Suppressor macrophage treated with lipopolysaccharide for 1 hour (primary cell): Measurements from ENCODE around the gene SLC27A2.
A peak's percentile ranks its signal among the peaks of the same experiment; 100 is the strongest.
"Not testable (repeated sequence)": the region's sequence is repeated elsewhere in the genome, so short reads cannot be mapped to it uniquely, and the experiment has no call there.

Experiments used
- DNase-seq, 3 donors: peaks; one replicate each; pipeline ENCODE4 v3.0.0-alpha.2; 2020 to 2022

The SLC27A2 gene

GRCh38 chr15:50181969-50182218 lies at the start of gene SLC27A2:
Gene SLC27A2 (plus strand): TSS chr15:50182196. CDS start chr15:50182428, 232 bp downstream.
- peak in 1 of 3 donors; percentile 72 for DNase-seq

GRCh38 chr15:50132251-50132984 lies 49.6 kb upstream of the SLC27A2 start:
- DNase-seq = not testable (repeated sequence)

- peak; percentile 75 to 83 (median 77) for DNase-seq
These were observed 47.4 kb upstream of the SLC27A2 start for GRCh38 chr15:50134524-50135024.

DNA sequence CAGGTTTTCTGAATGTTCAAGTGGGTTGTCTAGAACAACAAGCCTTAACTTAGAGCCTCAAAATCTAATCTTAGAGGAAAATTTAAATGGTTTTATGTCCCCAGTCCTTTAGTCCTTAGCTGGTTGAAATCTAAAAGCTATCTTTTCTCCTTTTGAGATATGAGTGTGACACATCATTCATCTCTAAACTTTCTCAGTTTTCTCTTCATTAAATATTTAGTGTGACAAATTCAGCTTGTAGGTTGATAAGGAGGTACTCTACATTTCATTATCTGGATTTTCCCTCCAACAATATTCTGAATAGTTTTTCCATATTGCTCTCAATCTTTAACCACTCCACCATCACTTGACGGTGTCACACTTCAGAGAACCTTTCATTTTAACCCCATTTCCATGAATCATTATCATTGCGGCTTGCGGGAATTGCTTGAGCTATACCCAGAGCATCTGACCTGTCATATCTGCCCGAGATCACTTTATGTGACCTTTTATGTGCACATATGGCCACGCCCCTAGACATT lies 46.9 kb upstream of the SLC27A2 start:
- peak in 2 of 3 donors; percentile 27 to 47 for DNase-seq

- peak in 2 of 3 donors; percentile 17 to 51 for DNase-seq
These were observed 44.6 kb upstream of the SLC27A2 start for GRCh38 chr15:50137330-50137761.

- no peak for DNase-seq
These were observed 44.1 kb upstream of the SLC27A2 start for GRCh38 chr15:50137893-50138292.

DNA sequence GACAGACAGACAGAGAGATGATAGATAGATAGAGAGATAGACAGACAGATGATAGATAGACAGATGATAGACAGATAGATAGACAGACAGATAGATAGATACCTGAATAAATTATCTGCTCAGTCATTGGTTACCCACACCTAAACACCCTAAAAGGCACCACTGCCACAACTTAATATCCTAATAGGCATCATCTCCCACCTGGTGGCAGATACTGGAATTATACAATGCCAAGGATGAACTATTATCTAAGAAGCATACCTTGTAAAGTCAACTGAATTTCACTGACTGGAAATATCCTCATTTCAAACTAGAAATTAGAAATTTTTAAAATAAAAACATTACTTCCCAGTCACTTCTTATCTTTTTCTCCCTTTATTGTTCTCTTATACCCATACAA lies 43.6 kb upstream of the SLC27A2 start:
- peak; percentile 20 to 40 (median 32) for DNase-seq

DNA sequence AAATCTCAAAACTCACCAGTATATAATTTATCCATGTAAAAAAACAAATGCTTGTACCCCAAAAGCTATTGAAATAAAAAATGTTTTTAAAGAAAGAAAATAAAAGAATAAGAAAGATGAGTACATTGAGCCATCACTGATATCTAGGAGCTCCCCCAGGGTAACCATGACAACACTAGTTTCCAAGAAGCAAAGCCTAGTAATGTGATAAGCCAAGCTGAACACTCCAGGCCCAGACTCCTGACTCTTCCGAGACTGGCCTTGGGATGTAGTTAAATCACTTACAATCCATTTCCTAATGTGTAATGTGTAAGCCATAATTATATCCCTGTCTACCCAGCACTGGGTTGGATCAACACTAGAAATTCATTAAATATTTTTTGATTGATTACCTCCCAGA lies 41.9 kb upstream of the SLC27A2 start:
- no peak for DNase-seq

DNA sequence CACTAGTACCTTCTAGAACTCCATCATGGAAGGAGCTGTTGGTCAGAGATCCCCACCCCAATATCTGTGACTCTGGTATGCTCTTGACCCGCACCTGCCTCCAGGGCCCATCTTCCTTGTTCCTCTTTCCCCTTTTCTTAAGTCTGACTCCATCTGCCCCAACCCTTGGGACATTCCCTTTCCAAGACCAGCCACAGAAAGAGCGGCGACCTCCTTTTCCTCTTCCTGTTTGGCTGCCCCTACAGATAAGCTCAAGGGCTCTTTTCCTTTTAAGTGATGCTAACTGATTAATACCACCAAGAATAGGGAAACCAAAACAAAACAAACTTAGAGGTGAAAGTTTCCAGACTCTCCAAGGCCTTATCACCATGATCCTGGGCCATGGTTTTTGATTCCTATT lies 41.0 kb upstream of the SLC27A2 start:
- DNase-seq = no peak

DNA sequence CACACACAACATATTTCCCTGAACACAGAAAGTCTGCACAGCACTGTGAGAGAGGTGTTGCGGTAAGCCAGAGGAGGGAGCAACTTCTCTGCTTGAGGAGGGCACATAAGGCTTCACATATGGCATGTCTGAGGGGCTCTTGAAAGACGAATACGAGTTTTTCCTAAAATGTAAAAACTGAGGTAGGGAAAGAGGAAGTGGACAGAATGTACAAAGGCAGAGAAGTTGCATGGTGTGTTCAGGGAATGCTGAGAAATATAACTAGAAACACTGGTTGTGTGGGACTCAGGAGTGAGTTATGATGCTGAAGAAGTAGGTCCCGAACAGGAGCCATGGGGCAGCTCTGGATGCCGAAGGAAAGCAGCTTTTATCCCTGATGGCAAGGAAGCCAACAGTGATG lies 40.1 kb upstream of the SLC27A2 start:
- DNase-seq = no peak

GRCh38 chr15:50143255-50143860 lies 38.6 kb upstream of the SLC27A2 start:
- no peak for DNase-seq

DNA sequence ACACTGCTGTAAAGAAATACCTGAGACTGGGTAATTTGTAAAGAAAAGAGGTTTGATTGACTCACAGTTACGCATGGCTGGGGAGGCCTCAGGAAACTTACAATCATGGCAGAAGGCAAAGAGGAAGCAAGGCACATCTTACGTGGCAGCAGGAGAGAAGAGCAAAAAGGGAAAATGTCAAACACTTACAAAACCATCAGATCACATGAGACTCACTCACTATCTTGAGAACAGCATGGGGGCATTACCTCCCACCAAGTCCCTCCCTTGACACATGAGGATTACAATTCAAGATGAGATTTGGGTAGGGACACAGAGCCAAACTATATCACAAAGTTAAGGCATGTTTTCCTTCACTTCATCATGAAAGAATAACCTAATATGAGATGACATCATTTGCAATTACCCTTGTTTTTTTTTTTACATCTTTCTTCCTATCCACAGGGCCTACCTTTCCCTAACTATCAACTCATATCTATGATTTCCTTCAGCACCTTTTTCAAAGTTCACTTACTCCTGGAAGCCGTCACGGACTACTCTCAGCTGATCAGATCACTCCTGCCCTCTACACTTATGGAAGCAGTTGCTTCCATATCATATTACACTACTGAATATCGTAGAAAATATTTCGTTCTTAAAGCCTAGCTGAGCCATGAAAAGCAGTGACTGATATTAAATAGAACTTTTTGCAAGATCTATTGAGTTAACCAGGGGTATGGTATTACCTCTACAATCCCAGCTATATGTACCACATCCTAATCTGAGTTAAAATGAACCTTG lies 37.5 kb upstream of the SLC27A2 start:
- peak; percentile 36 to 59 (median 55) for DNase-seq

DNA sequence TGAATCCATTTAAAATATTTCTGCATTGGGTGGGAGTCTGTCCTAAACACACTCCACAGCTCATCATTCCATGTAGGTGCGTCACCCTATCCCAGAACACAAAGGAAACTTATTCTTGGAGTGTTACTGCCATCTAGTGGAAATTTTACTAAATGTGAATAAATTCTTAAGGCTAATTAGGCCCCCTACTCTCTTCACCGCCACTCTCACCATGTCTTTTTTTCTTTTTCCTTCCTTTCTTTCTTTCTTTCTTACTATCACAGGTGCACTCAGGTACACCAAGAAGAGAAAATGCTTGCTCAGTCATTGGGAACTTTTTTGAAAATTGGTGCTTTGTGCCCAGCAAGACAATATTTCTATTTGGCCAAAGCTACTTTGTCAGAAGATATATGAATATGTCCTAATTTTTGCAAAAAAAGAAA lies 36.5 kb upstream of the SLC27A2 start:
- peak; percentile 54 to 89 (median 87) for DNase-seq

GRCh38 chr15:50146632-50147031 lies 35.4 kb upstream of the SLC27A2 start:
- DNase-seq = peak; percentile 50 to 61 (median 56)

DNA sequence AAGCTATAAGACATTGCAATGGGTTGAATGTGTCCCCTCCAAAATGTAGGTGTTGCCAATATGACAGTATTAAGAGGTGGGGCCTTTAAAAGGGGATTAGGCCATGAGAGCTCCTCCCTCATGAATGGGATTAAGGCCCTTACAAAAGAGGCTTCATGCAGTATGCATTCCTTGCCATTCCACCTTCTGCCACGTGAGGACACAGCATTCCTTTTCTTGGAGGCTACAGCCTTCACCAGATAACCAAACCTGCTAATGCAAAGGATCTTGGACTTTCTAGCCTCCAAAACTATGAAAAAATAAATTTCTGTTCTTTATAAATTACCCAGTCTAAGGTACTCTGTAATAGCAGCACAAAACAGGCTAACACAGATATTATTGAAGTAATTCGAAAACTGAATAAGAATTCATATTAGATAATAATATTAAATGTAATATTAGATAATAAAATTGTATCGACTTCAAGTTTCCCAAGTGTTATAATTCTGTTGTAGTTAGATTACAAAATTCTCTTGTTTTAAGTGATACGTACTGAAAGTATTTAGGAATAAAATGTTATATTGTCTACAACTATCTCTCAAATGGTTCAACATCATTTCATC lies 33.5 kb upstream of the SLC27A2 start:
- DNase-seq = no peak

DNA sequence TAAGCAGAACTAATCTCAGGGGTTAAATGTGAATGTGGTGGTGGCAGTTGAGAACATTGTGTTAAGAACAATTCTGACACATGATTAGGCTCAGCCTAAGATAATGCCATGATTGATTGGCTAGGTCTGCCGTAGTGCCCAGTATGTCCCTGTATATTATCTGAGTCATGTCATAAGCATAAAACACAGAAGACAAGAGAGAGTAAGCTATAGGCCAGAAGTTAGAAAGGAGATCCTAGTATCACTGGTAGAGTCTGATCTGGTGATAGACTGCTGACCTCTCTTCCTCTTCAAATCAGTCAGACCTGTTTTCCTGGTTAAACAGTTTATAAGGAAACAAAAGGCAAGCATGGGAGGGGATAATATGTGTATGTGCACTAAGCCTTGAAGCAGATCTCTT lies 32.9 kb upstream of the SLC27A2 start:
- no peak for DNase-seq

DNA sequence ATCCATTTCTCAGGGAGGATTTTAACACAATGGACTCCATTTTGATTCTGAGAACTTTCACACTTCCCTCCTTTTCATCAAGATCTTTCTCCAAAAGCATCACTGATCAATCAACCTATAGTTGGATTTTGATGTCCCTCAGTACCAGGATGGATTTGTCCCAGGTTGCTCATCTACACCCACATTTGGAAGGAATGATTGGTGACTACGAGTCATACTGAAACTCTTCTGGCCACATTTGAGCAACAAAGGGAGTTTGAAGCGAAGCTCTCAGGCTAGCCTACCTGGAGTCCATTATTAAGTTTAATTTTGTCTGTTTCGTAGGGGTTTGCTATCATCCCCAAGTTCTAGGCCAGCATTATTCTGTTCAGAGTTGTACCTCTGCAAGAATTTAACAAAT lies 31.6 kb upstream of the SLC27A2 start:
- no peak for DNase-seq

GRCh38 chr15:50150851-50151250 lies 31.1 kb upstream of the SLC27A2 start:
- peak in 1 of 3 donors; percentile 16 for DNase-seq

DNA sequence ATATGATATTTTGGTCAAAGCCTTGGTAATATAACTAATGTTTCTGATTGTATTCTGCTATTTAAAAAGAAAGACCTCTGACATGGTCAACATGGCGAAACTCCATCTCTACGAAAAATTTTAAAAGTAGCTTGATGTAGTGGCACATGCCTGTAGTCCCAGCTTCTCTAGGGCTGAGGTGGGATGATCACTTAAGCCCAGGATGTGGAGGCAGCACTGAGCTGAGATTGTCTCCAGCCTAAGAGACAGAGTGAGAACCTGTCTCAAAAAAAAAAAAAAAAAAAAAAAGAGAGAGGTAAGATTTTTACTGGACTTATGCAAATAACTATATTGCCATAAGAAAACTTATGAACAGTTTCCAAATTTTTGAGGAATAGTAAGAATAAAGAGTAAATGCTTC lies 30.5 kb upstream of the SLC27A2 start:
- no peak for DNase-seq

DNA sequence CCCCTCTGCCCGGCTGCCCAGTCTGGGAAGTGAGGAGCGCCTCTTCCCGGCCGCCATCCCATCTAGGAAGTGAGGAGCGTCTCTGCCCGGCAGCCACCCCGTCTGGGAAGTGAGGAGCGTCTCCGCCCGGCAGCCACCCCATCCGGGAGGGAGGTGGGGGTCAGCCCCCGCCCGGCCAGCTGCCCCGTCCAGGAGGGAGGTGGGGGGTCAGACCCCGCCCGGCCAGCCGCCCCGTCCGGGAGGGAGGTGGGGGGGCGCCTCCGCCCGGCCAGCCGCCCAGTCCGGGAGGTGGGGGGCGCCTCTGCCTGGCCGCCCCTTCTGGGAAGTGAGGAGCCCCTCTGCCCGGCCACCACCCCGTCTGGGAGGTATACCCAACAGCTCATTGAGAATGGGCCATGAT lies 23.8 kb upstream of the SLC27A2 start:
- DNase-seq = not testable (repeated sequence)

- no peak for DNase-seq
These were observed 18.9 kb upstream of the SLC27A2 start for GRCh38 chr15:50162969-50163718.

- DNase-seq = peak; percentile 25 to 56 (median 53)
These were observed 18.1 kb upstream of the SLC27A2 start for GRCh38 chr15:50163719-50164410.
